Body of pancreas (tissue), 4 donors: ENCODE data around the gene BACH2. TPM values are rescaled to one million over a fixed set of nuclear protein-coding genes. Genes with fewer than 3 reads are reported as not detected.
"Not testable (repeated sequence)": the region's sequence is repeated elsewhere in the genome, so short reads cannot be mapped to it uniquely, and the experiment has no call there.

ENCODE experiments used
- ATAC-seq: fragments of 150-250 bp; one replicate; pipeline ENCODE4 v1.9.1; 2016
- DNase-seq, 4 donors: peaks; one replicate each; pipeline ENCODE4 v3.0.0-alpha.2; 2019
- H3K27ac ChIP-seq, 4 donors: fragments of 200-600 bp; sonication (generic); 1 replicate in 3 of 4; 2 replicates in 1 of 4; pipeline versions ENCODE4 v1.5.1 to v1.6.1; 2016 to 2019; ENCODE audit warnings: mild to moderate bottlenecking in 1 of 4, mixed read lengths in 1 of 4, moderate library complexity in 1 of 4
- H3K27me3 ChIP-seq, 2 donors: fragments of 200-600 bp; sonication (generic); one replicate each; pipeline ENCODE4 v1.6.0; 2016; ENCODE audit warnings: mild to moderate bottlenecking in 1 of 2
- H3K36me3 ChIP-seq, 2 donors: fragments of 200-600 bp; sonication (generic); replicated peaks in 1 of 2; 2 replicates each; pipeline ENCODE4 v1.5.1; 2016; ENCODE audit warnings: low read depth in 2 of 2; ENCODE audit not compliant: insufficient read depth in 1 of 2
- H3K4me1 ChIP-seq: fragments of 200-600 bp; sonication (generic); one replicate; pipeline ENCODE4 v1.6.0; 2016
- H3K4me3 ChIP-seq, 2 donors: fragments of 200-600 bp; sonication (generic); 1 replicate in 1 of 2; 2 replicates in 1 of 2; pipeline ENCODE4 v1.5.1; 2016 to 2019
- H3K9me3 ChIP-seq, 3 donors: fragments of 200-600 bp; sonication (generic); 1 replicate in 2 of 3; 2 replicates in 1 of 3; pipeline ENCODE4 v1.5.1; 2016
- CTCF ChIP-seq, 7 experiments: fragments of 450-650 bp in 4 of 7; fragments of 200-600 bp in 3 of 7; sonication (generic) in 3 of 7; IDR thresholded peaks; one replicate each; pipeline ENCODE4 v1.5.1; 2016 to 2019; ENCODE audit warnings: antibody characterized with exemption in 7 of 7
- POLR2A ChIP-seq, 3 donors: fragments of 450-650 bp; IDR thresholded peaks; one replicate each; pipeline ENCODE4 v1.6.1; 2016; ENCODE audit warnings: antibody characterized with exemption in 3 of 3, mild to moderate bottlenecking in 2 of 3
- WGBS, 2 donors: methylation state at CpG; one replicate each; pipeline ENCODE4 v1.1.5; 2017; 5-methylcytosine and 5-hydroxymethylcytosine counted together
- intact Hi-C: fragments of 100-400 bp; cut with DNase I; formaldehyde crosslinking; loops from one replicate; pipeline ENCODE4 v1.15.1; 2023
- total RNA-seq, 2 donors: library from RNA; depleted of rRNA; stranded (reverse); fragments of >200 nt; gene quantifications; one replicate each; pipeline ENCODE4 v1.1.0, GENCODE V29; 2016

BACH2 gene
- total RNA-seq, 2 donors from 2014 or later: 2.1 to 3.3 TPM

GRCh38 chr6:89910902-89911240 is 385.8 kb downstream of the BACH2 start:
- 64 to 74% methylated on average over 1 of the region's 1 CpG for WGBS, 2 donors
- intact Hi-C loops: no loop called here
- ATAC-seq: no peak

GRCh38 chr6:89910001-89910901 is 386.4 kb downstream of the BACH2 start:
- intact Hi-C loops, H3K9me3 ChIP-seq, H3K4me1 ChIP-seq: not testable (repeated sequence)

More at GRCh38 chr6:89910902-89911240, 385.8 kb downstream of the BACH2 start:
- H3K27me3 ChIP-seq: no peaks in the 10 kb centered on the region
- no peaks in the 10 kb centered on the region for H3K4me1 ChIP-seq
- no peak overlapping the region for H3K4me3 ChIP-seq
- H3K36me3 ChIP-seq: no peaks in the 10 kb centered on the region
- DNase-seq: no peak
- peaks cover 0 to under 1% (median 0%) of the 10 kb centered on the region in 3 donors for H3K9me3 ChIP-seq
- TF ChIP-seq POLR2A (IDR thresholded peaks at IDR 0.05): no peak
- TF ChIP-seq CTCF (IDR thresholded peaks at IDR 0.05): no peak
- no peak overlapping the region for H3K27ac ChIP-seq

DNA sequence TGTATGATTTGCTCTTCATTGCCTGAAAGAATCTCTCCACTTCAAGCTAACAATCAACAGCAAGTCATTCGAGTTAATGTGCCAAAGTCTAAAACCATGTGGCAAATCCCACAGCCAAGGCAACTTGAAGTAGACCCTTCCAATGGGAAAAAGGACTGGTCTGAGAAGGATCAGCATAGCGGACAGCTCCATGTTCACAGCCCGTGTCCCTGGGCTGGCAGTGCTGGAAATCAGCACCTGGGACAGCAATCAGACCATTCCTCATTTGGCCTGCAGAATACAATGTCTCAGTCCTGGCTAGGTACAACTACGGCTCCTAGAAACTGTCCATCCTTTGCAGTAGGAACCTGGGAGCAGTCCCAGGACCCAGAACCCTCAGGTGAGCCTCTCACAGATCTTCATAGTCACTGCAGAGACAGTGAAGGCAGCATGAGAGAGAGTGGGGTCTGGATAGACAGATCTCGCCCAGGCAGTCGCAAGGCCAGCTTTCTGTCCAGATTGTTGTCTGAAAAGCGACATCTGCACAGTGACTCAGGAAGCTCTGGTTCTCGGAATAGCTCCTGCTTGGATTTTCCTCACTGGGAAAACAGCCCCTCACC is 401.3 kb downstream of the BACH2 start:
- Histone ChIP-seq H3K27me3 (no peaks in the 10 kb centered on the region), H3K27ac (no peak overlapping the region), H3K4me3 (no peak overlapping the region), H3K36me3 (no peaks in the 10 kb centered on the region), H3K9me3 (no peaks in the 10 kb centered on the region), H3K4me1 (no peaks in the 10 kb centered on the region)
- TF ChIP-seq CTCF (IDR thresholded peaks at IDR 0.05): no peak
- no peak for TF ChIP-seq POLR2A (IDR thresholded peaks at IDR 0.05)
- ATAC-seq (no peak), DNase-seq (no peak)
- 42 to 45% methylated on average over 8 of the region's 8 CpGs for WGBS, 2 donors
- intact Hi-C loops: no loop called here

More at GRCh38 chr6:89910001-89910901, 386.4 kb downstream of the BACH2 start:
- ATAC-seq, H3K4me3 ChIP-seq, DNase-seq, H3K27me3 ChIP-seq, H3K27ac ChIP-seq, H3K36me3 ChIP-seq: not testable (repeated sequence)
- WGBS, 2 donors: 60 to 64% methylated on average over 10 of the region's 10 CpGs

- TF ChIP-seq POLR2A (IDR thresholded peaks at IDR 0.05) (no peak), CTCF (IDR thresholded peaks at IDR 0.05) (no peak)
- Histone ChIP-seq H3K27ac (no peak within 1 kb of the TSS), H3K4me3 (no peak within 1 kb of the TSS), H3K36me3 (no peaks in the 10 kb centered on the region), H3K9me3 (no peaks in the 10 kb centered on the region), H3K27me3 (no peaks in the 10 kb centered on the region), H3K4me1 (no peaks in the 10 kb centered on the region)
- WGBS, 2 donors: 78 to 90% methylated on average over 1 of the region's 1 CpG
- DNase-seq: no peak
- ATAC-seq: no peak
- intact Hi-C loops: no loop called here
Observed at GRCh38 chr6:89894169-89894568, 402.5 kb downstream of the BACH2 start, which contains the start of gene GJA10. GJA10 (plus strand) TSS chr6:89894469; CDS start chr6:89894469, 0 bp downstream.

GRCh38 chr6:89892577-89892976 is 404.1 kb downstream of the BACH2 start:
- ATAC-seq, H3K36me3 ChIP-seq, H3K27me3 ChIP-seq, intact Hi-C loops, H3K27ac ChIP-seq, H3K4me3 ChIP-seq, DNase-seq, H3K4me1 ChIP-seq, H3K9me3 ChIP-seq: not testable (repeated sequence)
- 73 to 86% methylated on average over 8 of the region's 8 CpGs for WGBS, 2 donors

DNA sequence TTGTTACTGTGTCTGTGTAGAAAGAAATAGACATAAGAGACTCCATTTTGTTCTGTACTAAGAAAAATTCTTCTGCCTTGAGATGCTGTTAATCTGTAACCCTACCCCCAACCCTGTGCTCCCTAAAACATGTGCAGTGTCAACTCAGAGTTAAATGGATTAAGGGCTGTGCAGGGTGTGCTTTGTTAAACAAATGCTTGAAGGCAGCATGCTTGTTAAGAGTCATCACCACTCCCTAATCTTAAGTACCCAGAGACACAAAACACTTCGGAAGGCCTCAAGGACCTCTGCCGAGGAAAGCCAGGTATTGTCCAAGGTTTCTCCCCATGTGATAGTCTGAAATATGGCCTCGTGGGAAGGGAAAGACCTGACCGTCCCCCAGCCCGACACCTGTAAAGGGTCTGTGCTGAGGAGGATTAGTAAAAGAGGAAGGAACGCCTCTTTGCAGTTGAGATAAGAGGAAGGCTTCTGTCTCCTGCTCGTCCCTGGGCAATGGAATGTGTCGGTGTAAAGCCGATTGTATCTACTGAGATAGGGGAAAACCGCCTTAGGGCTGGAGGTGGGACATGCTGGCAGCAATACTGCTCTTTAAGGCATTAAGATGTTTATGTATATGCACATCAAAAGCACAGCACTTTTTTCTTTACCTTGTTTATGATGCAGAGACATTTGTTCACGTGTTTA is 405.7 kb downstream of the BACH2 start:
- H3K36me3 ChIP-seq, DNase-seq, intact Hi-C loops, H3K4me1 ChIP-seq, H3K27ac ChIP-seq, ATAC-seq, H3K27me3 ChIP-seq, H3K9me3 ChIP-seq, H3K4me3 ChIP-seq: not testable (repeated sequence)
- WGBS, 2 donors: 8 to 10% methylated on average over 7 to 11 of the region's 11 CpGs
